Fibroblast of skin of back (primary cell): ENCODE measurements around the gene TRIL.
A peak's percentile ranks its signal among the peaks of the same experiment; 100 is the strongest.

Source experiments
- DNase-seq: peaks from one replicate; pipeline ENCODE4 v3.0.0-alpha.2; 2013

Gene TRIL

GRCh38 chr7:28940741-28941384 lies 17.3 kb downstream of the TRIL start:
- no peak for DNase-seq

DNA sequence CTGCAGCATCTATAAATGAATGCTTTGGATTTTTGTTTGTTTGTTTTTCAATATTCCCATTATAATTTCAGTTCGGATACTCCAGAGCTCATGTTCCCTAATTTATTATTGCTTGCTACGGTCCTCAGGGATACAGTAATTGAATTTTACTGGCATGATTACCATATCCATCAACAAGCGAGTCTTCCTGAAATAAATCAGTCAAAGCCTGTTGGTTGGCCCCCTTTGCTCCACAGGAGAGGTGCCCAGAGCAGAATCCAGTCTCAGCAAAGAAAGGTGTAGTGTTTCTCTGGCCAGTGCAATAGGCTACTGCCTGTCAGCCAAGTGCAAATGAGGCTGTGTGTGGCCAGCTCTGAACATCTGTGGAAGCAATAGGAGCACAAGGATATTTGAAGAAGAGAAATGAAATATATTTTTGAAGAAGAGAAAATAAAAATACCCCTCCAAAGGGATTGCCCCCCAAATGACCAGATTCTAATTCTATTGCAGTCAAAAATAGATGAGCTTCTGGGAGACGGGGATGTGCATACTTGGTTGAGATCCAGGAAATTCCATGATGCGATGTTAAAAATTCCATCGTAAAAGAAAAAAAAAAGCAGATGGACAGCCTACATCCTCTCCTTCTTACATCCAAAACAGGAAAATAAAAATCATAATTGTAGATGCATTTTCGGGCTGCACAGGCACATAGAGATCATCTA lies 18.1 kb downstream of the TRIL start:
- DNase-seq = peak; percentile 68

DNA sequence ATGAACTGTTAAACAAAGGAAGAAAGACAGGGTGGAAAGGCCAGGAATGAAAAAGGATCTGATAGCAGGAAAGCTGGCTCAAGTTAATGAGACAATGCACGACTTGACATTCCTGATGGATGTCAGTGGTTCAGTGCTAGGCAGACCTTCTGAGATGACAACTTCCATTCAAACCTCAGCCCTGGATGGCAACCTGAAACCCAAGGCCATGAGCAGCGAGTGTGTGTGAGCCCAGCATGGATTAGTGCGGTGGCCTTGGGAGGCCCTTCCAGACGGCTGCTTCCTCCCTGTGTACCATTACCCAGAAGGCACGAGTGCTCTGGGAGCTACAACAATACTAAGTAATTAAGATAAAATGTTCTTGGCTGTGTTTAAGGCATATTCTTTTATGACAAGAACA lies 18.8 kb downstream of the TRIL start:
- no peak for DNase-seq

GRCh38 chr7:28937619-28938018 lies 20.5 kb downstream of the TRIL start:
- no peak for DNase-seq

DNA sequence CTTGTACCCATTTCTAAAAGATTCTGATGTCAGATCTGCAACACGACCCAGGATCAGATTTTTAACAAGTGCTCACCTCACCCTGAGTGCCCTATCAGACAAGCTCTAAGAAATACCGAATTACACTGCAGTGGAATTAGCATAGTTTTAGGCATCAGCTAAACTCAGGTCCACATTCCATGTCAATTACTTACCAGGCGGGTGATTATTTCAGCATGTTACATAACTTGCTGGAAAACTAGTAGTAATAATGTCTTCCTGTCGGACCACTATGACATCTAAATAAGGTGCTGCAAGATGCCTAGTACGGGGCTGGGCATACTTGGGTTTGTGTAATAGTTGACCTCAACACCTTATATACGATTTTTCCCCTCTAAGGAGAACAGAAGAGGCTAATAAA lies 21.0 kb downstream of the TRIL start:
- no peak for DNase-seq

DNA sequence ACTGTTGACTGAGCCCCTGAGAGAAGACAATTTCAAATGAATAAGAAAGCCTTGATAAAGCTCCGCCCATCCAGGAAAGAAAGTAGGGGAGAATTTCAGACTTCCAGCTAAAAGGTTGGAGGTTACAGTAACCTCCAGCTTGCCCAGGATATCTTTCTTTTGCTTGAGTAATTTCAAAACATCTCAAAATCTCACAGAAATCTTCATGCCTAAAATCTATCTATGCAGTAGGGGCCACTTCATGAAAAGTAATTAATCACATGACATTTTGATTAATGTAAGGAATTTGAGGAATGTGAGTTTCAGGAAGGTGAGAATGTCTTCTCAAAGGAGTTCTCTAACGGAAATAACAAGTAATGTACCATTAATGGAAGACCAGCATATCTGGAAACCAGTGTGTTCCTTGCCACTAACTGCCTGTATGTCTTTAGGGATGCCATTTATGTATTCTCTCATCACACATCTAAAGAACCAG lies 24.2 kb downstream of the TRIL start:
- DNase-seq = no peak

DNA sequence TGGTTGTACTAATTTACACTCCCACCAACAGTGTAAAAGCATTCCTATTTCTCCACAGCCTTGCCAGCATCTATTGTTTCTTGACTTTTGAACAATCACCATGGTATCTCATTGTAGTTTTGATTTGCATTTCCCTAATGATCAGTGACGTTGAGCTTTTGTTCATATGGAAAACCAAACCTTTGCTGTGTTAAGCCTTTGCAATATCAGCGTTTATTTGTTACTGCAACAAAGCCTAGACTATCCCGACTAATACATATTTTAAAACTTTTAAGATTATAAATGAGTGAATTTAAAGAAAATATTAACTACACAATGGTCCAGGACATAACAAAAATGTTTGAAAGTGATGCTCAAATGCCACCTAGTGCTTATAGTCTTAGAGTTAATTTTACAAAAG lies 26.6 kb downstream of the TRIL start:
- no peak for DNase-seq

GRCh38 chr7:28926871-28927597 lies 31.1 kb downstream of the TRIL start:
- DNase-seq = peak; percentile 84

GRCh38 chr7:28922624-28923331 lies 35.4 kb downstream of the TRIL start:
- peak; percentile 70 for DNase-seq

DNA sequence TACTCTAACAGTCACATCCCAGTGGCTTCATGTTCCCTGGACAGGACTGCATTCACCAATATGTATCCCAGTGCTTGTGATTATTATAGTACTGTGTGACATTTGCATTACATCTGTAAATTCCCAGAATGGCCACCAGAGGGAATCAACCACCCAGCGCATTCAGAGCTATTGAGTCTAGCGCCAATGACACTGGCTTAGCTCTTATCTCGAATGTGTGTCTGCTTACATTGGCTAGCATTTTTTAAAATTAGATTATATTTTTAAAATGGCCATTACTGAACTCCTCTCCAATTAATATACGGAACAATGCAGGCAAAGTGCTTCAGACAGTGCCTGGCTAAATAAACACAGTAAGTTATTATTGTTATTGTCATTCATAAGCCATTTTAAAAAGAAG lies 36.3 kb downstream of the TRIL start:
- DNase-seq = peak; percentile 74

DNA sequence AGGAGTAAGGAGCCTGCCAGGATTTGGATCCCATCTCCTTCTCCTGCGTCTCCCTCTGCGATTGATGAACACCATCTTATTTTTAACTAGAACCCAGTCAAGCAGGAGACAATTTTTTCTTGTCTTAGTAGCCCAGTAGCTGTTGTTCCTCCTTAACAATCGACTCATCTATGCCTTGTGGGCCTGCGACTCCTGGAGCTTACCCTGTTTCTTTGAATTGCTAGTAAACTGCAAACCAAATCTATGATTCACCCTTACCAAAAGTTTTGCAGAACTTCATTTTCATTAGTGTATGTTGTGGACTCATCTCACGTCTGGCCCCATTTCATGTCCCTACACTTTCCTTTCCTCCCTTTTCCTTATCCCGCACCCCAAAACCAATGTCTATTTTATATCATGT lies 37.7 kb downstream of the TRIL start:
- DNase-seq = no peak

DNA sequence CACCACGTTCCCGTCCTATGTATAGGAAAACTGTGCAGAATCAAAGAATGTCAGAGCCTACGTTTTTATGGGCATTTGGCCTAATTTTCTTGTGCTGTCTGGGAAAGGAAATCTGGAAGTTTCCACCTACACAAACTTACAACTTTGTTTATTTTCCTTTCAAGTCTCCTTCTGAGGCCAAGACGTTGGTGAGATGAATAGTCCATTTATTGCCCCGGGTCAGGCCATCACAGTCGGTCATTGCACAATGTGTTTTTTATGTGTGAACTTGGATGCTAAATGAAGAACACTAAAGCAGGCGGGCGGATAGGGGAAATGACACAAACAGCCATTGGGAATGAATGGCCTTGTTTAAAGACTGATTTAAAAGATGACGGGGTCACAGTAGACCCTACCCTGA lies 38.6 kb downstream of the TRIL start:
- DNase-seq = no peak

- no peak for DNase-seq
Measured at GRCh38 chr7:28908775-28909174, 49.4 kb downstream of the TRIL start.

- DNase-seq = no peak
Measured at GRCh38 chr7:28905464-28905863, 52.7 kb downstream of the TRIL start.

- peak; percentile 21 for DNase-seq
Measured at GRCh38 chr7:28904578-28905048, 53.5 kb downstream of the TRIL start.

GRCh38 chr7:28903730-28904577 lies 54.2 kb downstream of the TRIL start:
- DNase-seq = no peak
